Measurements from ENCODE around the gene PACS2. TPM values are rescaled to one million over a fixed set of nuclear protein-coding genes. Genes with fewer than 3 reads are reported as not detected.

The PACS2 gene
- total and polyA plus RNA-seq, 2 of the 4 experiments (the other 2 are of a cell fraction), result 15.6 to 32.2 TPM

DNA sequence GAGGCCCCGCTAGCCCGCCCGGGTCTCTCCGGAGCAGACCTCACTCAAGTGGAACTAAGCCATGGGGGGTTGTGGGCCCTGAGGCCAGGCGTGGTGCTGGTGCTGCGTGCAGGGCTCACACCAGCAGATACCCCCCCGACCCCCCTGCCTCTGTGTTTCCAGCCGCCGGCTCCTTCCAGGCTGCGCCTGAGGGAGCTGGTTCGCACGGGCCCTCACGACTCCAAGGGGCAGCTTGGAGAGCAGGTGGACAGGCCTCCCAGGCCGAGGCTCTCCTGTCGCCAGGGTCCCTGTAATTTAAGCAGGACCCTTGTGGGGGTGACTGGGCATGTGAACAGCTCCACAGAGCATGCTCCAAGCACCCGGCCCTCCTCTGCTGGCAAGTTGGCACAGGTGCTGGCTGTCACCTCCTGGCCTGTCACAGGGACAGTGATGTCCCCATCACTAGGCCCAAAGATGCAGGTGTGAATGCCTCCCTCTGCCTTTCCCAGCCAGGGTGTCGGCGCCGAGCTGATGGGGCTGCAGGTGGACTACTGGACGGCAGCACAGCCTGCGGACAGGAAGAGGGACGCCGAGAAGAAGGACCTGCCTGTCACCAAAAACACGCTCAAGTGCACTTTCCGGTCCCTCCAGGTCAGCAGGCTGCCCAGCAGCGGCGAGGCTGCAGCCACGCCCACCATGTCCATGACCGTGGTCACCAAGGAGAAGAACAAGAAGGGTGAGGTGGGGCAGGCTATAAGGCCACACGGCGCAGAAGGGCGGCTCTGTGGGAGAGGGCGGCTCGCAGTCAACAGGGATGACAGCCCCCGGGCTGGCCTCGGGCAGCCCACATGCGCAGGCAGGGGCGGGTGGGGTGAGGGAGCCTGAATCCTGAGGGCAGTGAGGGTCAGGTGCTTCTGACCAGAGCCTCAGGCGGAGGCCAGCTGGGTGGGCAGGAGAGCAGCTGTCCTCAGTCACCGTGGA is 77.9 kb downstream of the PACS2 start:
- Histone ChIP-seq H4K20me1 (ENCODE audit: insufficient read depth, low read length) (no peaks in the 10 kb centered on the region), H3K56ac (ENCODE audit: extremely low read depth, insufficient read depth, low read length) (no peak overlapping the region), H3K9me3 (ENCODE audit: control insufficient read depth, insufficient read depth, low read length) (no peaks in the 10 kb centered on the region), H3K4me1 (ENCODE audit: control insufficient read depth, insufficient read depth, low read length) (no peaks in the 10 kb centered on the region), H3K9me1 (ENCODE audit: insufficient read depth, low read length) (no peaks in the 10 kb centered on the region), H3K79me1 (ENCODE audit: low read depth in 1 of 2, low read length in 2 of 2) (peaks cover 0 to 4% of the 10 kb centered on the region in 2 experiments; a peak in 1 of 4 replicates), H2BK120ac (ENCODE audit: low read depth, low read length) (no peak overlapping the region), H3K36me3 (ENCODE audit: control insufficient read depth, insufficient read depth, low read length) (peaks cover 9% of the 10 kb centered on the region; the same call in 1 of the 2 replicates), H3K14ac (replicated peaks; ENCODE audit: low read depth, low read length) (no peak overlapping the region), H2BK15ac (ENCODE audit: low read depth, low read length) (no peak overlapping the region), H3K27ac (ENCODE audit: insufficient read depth, low read length) (no peak overlapping the region), H2BK20ac (ENCODE audit: low read depth, low read length) (no peak overlapping the region), H3K23ac (ENCODE audit: low read depth, low read length) (no peak overlapping the region), H3K4ac (ENCODE audit: low read depth, low read length) (no peak overlapping the region), H3K27me3 (ENCODE audit: control insufficient read depth, insufficient read depth, low read length) (no peaks in the 10 kb centered on the region), H4K91ac (ENCODE audit: insufficient read depth, low read depth, low read length) (no peak overlapping the region), H2AK9ac (replicated peaks; ENCODE audit: low read depth, low read length, poor library complexity) (no peak overlapping the region), H3K18ac (ENCODE audit: low read depth, low read length) (no peak overlapping the region), H4K8ac (ENCODE audit: low read depth in 2 of 2, low read length in 2 of 2) (no peak overlapping the region), H3K9ac (ENCODE audit: low read depth, low read length) (no peak overlapping the region), H2AK5ac (ENCODE audit: low read depth, low read length) (no peak overlapping the region), H3K4me2 (ENCODE audit: low read depth, low read length) (no peak overlapping the region), H3K4me3 (ENCODE audit: insufficient read depth, low read depth, low read length) (no peak overlapping the region), H2AFZ (replicated peaks; ENCODE audit: low read length, poor library complexity) (peak overlapping the region; percentile 33), H2BK5ac (ENCODE audit: low read depth, low read length, poor library complexity, severe bottlenecking) (no peak overlapping the region), H4K5ac (ENCODE audit: low read depth, low read length) (no peak overlapping the region)
- ATAC-seq (ENCODE audit: low read depth) (no peak), DNase-seq (no peak)
- intact Hi-C loops (cut with micrococcal nuclease), result no loop called here
- no TSS peak for BruUV-seq (replicated peaks)
- in situ Hi-C loops (cut with MboI; ENCODE audit: low sequenced_read_pairs), result no loop called here
- no peak for TF ChIP-seq CTCF (conservative IDR thresholded peaks at IDR 0.05; ENCODE audit: low read depth, low read length)
- no peak for TF ChIP-seq MAFK (IDR thresholded peaks at IDR 0.05; ENCODE audit: low read depth, low read length)
- TF ChIP-seq FOS (IDR thresholded peaks at IDR 0.05; ENCODE audit: low read depth, low read length), result no peak
- TF ChIP-seq RCOR1 (IDR thresholded peaks at IDR 0.05; ENCODE audit: insufficient replicate concordance, low read length), result no peak
- TF ChIP-seq RFX5 (IDR thresholded peaks at IDR 0.05; ENCODE audit: low read depth, low read length), result no peak
- TF ChIP-seq MAZ (IDR thresholded peaks at IDR 0.05; ENCODE audit: borderline replicate concordance, low read depth, low read length), result no peak
- TF ChIP-seq BHLHE40 (IDR thresholded peaks at IDR 0.05; ENCODE audit: low read depth, low read length), result no peak
- no peak for TF ChIP-seq MXI1 (IDR thresholded peaks at IDR 0.05; ENCODE audit: borderline replicate concordance, low read depth, low read length)
- TF ChIP-seq RAD21 (IDR thresholded peaks at IDR 0.05; ENCODE audit: low read length), result no peak
- TF ChIP-seq, protein P1, sequence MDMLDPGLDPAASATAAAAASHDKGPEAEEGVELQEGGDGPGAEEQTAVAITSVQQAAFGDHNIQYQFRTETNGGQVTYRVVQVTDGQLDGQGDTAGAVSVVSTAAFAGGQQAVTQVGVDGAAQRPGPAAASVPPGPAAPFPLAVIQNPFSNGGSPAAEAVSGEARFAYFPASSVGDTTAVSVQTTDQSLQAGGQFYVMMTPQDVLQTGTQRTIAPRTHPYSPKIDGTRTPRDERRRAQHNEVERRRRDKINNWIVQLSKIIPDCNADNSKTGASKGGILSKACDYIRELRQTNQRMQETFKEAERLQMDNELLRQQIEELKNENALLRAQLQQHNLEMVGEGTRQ (IDR thresholded peaks at IDR 0.05; ENCODE audit: low read depth, low read length), result no peak
- no peak for TF ChIP-seq SMC3 (IDR thresholded peaks at IDR 0.05; ENCODE audit: low read depth, low read length)
- TF ChIP-seq CEBPB (IDR thresholded peaks at IDR 0.05; ENCODE audit: low read depth, low read length), result no peak
- WGBS, 2 experiments (ENCODE audit: extremely low coverage in 2 of 2, insufficient read length in 1 of 2), result 96% methylated on average over 23 of the region's 40 CpGs; no CpG with 5 or more reads in 1 of the 2 experiments
- CTCF ChIA-PET, result interaction anchor here (0.6 kb wide), 1 partner anchor 205 kb away, joined by 8 read pairs; no protein-coding TSS in a partner anchor
- POLR2A ChIA-PET (ENCODE audit: unreplicated experiment), result no interaction called here
- dilution Hi-C loops (cut with HindIII; ENCODE audit: low sequenced_read_pairs, unreplicated experiment), result no loop called here

Data from IMR-90 (cell line).